Mesenchymal stem cell (in vitro differentiated cells and primary cell): Measurements from ENCODE around the gene JPT2.

Experiments used
- DNase-seq: peaks from one replicate; pipeline ENCODE4 v3.0.0-alpha.2; 2013
- H2AFZ ChIP-seq: one replicate; pipeline ENCODE4 v1.6.1; 2013; ENCODE audit warnings: low read depth, mild to moderate bottlenecking, control low read depth, inconsistent platforms, low read length, moderate library complexity
- H2AK5ac ChIP-seq: 2 replicates; pipeline ENCODE4 v1.6.1; 2013; ENCODE audit warnings: low read length, moderate library complexity, mild to moderate bottlenecking, inconsistent platforms; ENCODE audit not compliant: severe bottlenecking
- H2BK120ac ChIP-seq: one replicate; pipeline ENCODE4 v1.6.1; 2013; ENCODE audit warnings: low read depth, mild to moderate bottlenecking, inconsistent platforms, low read length, moderate library complexity
- H2BK12ac ChIP-seq, 2 experiments: one replicate each; pipeline ENCODE4 v1.6.1; 2013; ENCODE audit warnings: inconsistent platforms in 2 of 2, low read length in 2 of 2, mild to moderate bottlenecking in 2 of 2, moderate library complexity in 2 of 2, control low read depth in 1 of 2
- H2BK15ac ChIP-seq: one replicate; pipeline ENCODE4 v1.6.1; 2013; ENCODE audit warnings: mild to moderate bottlenecking, low read depth, inconsistent platforms; ENCODE audit not compliant: poor library complexity, severe bottlenecking
- H2BK5ac ChIP-seq: 2 replicates; pipeline ENCODE4 v1.6.1; 2013; ENCODE audit warnings: low read depth, mild to moderate bottlenecking, low read length, control low read depth, inconsistent platforms; ENCODE audit not compliant: poor library complexity, severe bottlenecking
- H3K14ac ChIP-seq, 2 experiments: one replicate each; pipeline ENCODE4 v1.6.1; 2013; ENCODE audit warnings: inconsistent platforms in 2 of 2, low read length in 2 of 2, control low read depth in 1 of 2, mild to moderate bottlenecking in 1 of 2, moderate library complexity in 1 of 2
- H3K18ac ChIP-seq, 2 experiments: one replicate each; pipeline ENCODE4 v1.6.1; 2013; ENCODE audit warnings: inconsistent platforms in 2 of 2, low read length in 2 of 2, control low read depth in 1 of 2, low read depth in 1 of 2, mild to moderate bottlenecking in 1 of 2
- H3K23ac ChIP-seq, 2 experiments: one replicate each; pipeline ENCODE4 v1.6.1; 2013; ENCODE audit warnings: inconsistent platforms in 2 of 2, low read length in 2 of 2, mild to moderate bottlenecking in 2 of 2, moderate library complexity in 2 of 2, control low read depth in 1 of 2
- H3K27ac ChIP-seq: 2 replicates; pipeline ENCODE4 v1.5.1; 2013; ENCODE audit warnings: mild to moderate bottlenecking, moderate library complexity, low read length, control low read depth, inconsistent platforms; ENCODE audit not compliant: poor library complexity, severe bottlenecking
- H3K27me3 ChIP-seq, 2 experiments: 2 replicates each; pipeline versions ENCODE4 v1.6.1 to v1.7.0; 2013; ENCODE audit warnings: low read length in 2 of 2, mild to moderate bottlenecking in 2 of 2, moderate library complexity in 2 of 2, control low read depth in 1 of 2, inconsistent platforms in 1 of 2; ENCODE audit not compliant: control insufficient read depth in 1 of 2, insufficient read depth in 1 of 2
- H3K36me3 ChIP-seq, 2 experiments: 2 replicates each; pipeline versions ENCODE4 v1.6.1 to v1.7.0; 2013; ENCODE audit warnings: low read length in 2 of 2, control low read depth in 1 of 2, inconsistent platforms in 1 of 2, low read depth in 1 of 2, mild to moderate bottlenecking in 1 of 2; ENCODE audit not compliant: insufficient read depth in 2 of 2, control insufficient read depth in 1 of 2
- H3K4ac ChIP-seq, 2 experiments: one replicate each; pipeline ENCODE4 v1.6.1; 2013; ENCODE audit warnings: inconsistent platforms in 2 of 2, low read length in 2 of 2, mild to moderate bottlenecking in 2 of 2, moderate library complexity in 2 of 2, control low read depth in 1 of 2, low read depth in 1 of 2
- H3K4me1 ChIP-seq: 2 replicates; pipeline ENCODE4 v1.6.1; 2013; ENCODE audit warnings: low read depth, low read length, control low read depth; ENCODE audit not compliant: control insufficient read depth, insufficient read depth
- H3K4me2 ChIP-seq: 2 replicates; pipeline ENCODE4 v1.6.1; 2013; ENCODE audit warnings: low read length, mild to moderate bottlenecking, inconsistent platforms; ENCODE audit not compliant: poor library complexity, severe bottlenecking
- H3K4me3 ChIP-seq, 2 experiments: 2 replicates each; pipeline versions ENCODE4 v1.5.1 to v1.7.0; 2013; ENCODE audit warnings: low read length in 2 of 2, mild to moderate bottlenecking in 2 of 2, control low read depth in 1 of 2, low read depth in 1 of 2; ENCODE audit not compliant: insufficient read depth in 1 of 2
- H3K79me1 ChIP-seq: replicated peaks from 2 replicates; pipeline ENCODE4 v1.6.1; 2013; ENCODE audit warnings: mild to moderate bottlenecking, control low read depth, low read length, inconsistent platforms; ENCODE audit not compliant: poor library complexity, severe bottlenecking
- H3K9ac ChIP-seq: 2 replicates; pipeline ENCODE4 v1.7.0; 2013; ENCODE audit warnings: mild to moderate bottlenecking, low read length, moderate library complexity
- H3K9me3 ChIP-seq: 2 replicates; pipeline ENCODE4 v1.7.0; 2013; ENCODE audit warnings: mild to moderate bottlenecking, low read length; ENCODE audit not compliant: control insufficient read depth
- H4K8ac ChIP-seq: one replicate; pipeline ENCODE4 v1.6.1; 2013; ENCODE audit warnings: inconsistent platforms, mild to moderate bottlenecking, low read length, moderate library complexity
- H4K91ac ChIP-seq: one replicate; pipeline ENCODE4 v1.6.1; 2013; ENCODE audit warnings: mild to moderate bottlenecking, low read length, inconsistent platforms
- WGBS: methylation state at CpG from one replicate; pipeline ENCODE4 v1.1.7; 2013; ENCODE audit warnings: mixed read lengths; 5-methylcytosine and 5-hydroxymethylcytosine counted together

Gene JPT2

GRCh38 chr16:1743376-1744337 lies 65.6 kb downstream of the JPT2 start:
- no peak overlapping the region for H3K4me3 ChIP-seq
- no peak overlapping the region for H3K27ac ChIP-seq
- H2BK120ac ChIP-seq: no peak overlapping the region
- H2BK15ac ChIP-seq: no peak overlapping the region
- H3K36me3 ChIP-seq: peaks cover 65 to 83% of the 10 kb centered on the region in 2 experiments
- no peaks in the 10 kb centered on the region for H3K27me3 ChIP-seq
- WGBS: 97% methylated on average over 31 of the region's 32 CpGs
- peaks cover 26% of the 10 kb centered on the region for H3K4me1 ChIP-seq
- H3K4ac ChIP-seq: no peak overlapping the region
- no peak overlapping the region for H3K18ac ChIP-seq
- peaks cover 40% of the 10 kb centered on the region for H3K79me1 ChIP-seq
- H3K4me2 ChIP-seq: no peak overlapping the region
- no peak overlapping the region for H3K14ac ChIP-seq
- no peak for DNase-seq
- H2BK5ac ChIP-seq: no peak overlapping the region
- no peak overlapping the region for H2BK12ac ChIP-seq
- H4K91ac ChIP-seq: peak overlapping the region; percentile 1
- no peaks in the 10 kb centered on the region for H3K9me3 ChIP-seq
- H2AFZ ChIP-seq: no peak overlapping the region
- H2AK5ac ChIP-seq: no peak overlapping the region
- no peak overlapping the region for H4K8ac ChIP-seq
- H3K23ac ChIP-seq: no peak overlapping the region
- no peak overlapping the region for H3K9ac ChIP-seq

- Histone ChIP-seq H3K14ac (no peak overlapping the region), H3K4me1 (peaks cover 26% of the 10 kb centered on the region), H4K8ac (no peak overlapping the region), H3K18ac (no peak overlapping the region), H2BK120ac (no peak overlapping the region), H2BK15ac (no peak overlapping the region), H2AK5ac (no peak overlapping the region), H4K91ac (no peak overlapping the region), H3K9me3 (no peaks in the 10 kb centered on the region), H3K27ac (no peak overlapping the region), H3K4me3 (no peak overlapping the region), H3K79me1 (peaks cover 45% of the 10 kb centered on the region), H3K4ac (no peak overlapping the region), H3K23ac (no peak overlapping the region), H3K4me2 (no peak overlapping the region), H3K27me3 (no peaks in the 10 kb centered on the region), H3K36me3 (peaks cover 72 to 87% of the 10 kb centered on the region in 2 experiments), H2BK5ac (no peak overlapping the region), H2BK12ac (no peak overlapping the region), H3K9ac (no peak overlapping the region), H2AFZ (no peak overlapping the region)
- 96% methylated on average over 19 of the region's 24 CpGs for whole genome bisulfite sequencing
- DNase-seq: no peak
Observed at GRCh38 chr16:1744338-1744840, 66.3 kb downstream of the JPT2 start.

GRCh38 chr16:1745181-1745899 lies 67.3 kb downstream of the JPT2 start:
- Histone ChIP-seq H4K91ac (peak overlapping the region; percentile 52), H3K4me3 (no peak overlapping the region), H2AK5ac (peak overlapping the region; percentile 92), H3K4me2 (peak overlapping the region; percentile 20), H3K4ac (no peak overlapping the region), H2AFZ (no peak overlapping the region), H3K36me3 (peaks cover 76 to 82% of the 10 kb centered on the region in 2 experiments), H2BK120ac (no peak overlapping the region), H3K9me3 (no peaks in the 10 kb centered on the region), H2BK15ac (no peak overlapping the region), H3K27ac (peak overlapping the region; percentile 99), H4K8ac (peak overlapping the region; percentile 66), H3K9ac (no peak overlapping the region), H3K18ac (peak overlapping the region in 1 of 2 experiments; percentile 37), H3K14ac (no peak overlapping the region), H3K27me3 (no peaks in the 10 kb centered on the region), H3K79me1 (peaks cover 46% of the 10 kb centered on the region), H3K23ac (no peak overlapping the region), H2BK5ac (peak overlapping the region; percentile 50), H2BK12ac (peak overlapping the region in 1 of 2 experiments; percentile 38), H3K4me1 (peaks cover 24% of the 10 kb centered on the region)
- peak; percentile 59 for DNase-seq
- WGBS: 88% methylated on average over 24 of the region's 25 CpGs
